CD4-positive, alpha-beta T cell treated with Interleukin-4 for 4 hours (primary cell): ENCODE measurements around the gene DNAJC24.
"Not testable (repeated sequence)": the region's sequence is repeated elsewhere in the genome, so short reads cannot be mapped to it uniquely, and the experiment has no call there.

ENCODE experiments used
- DNase-seq: peaks from one replicate; pipeline ENCODE4 v3.0.0-alpha.2; 2020

Gene DNAJC24

GRCh38 chr11:31369348-31370329 is at the start of gene DNAJC24, which contains the start of gene DCDC1:
Gene DNAJC24 (plus strand): TSS chr11:31369860. CDS start chr11:31370749, 889 bp downstream.
Gene DCDC1 (minus strand): TSS chr11:31369739. CDS start chr11:31328280, 41,459 bp downstream.
- peak; percentile 94 for DNase-seq

DNA sequence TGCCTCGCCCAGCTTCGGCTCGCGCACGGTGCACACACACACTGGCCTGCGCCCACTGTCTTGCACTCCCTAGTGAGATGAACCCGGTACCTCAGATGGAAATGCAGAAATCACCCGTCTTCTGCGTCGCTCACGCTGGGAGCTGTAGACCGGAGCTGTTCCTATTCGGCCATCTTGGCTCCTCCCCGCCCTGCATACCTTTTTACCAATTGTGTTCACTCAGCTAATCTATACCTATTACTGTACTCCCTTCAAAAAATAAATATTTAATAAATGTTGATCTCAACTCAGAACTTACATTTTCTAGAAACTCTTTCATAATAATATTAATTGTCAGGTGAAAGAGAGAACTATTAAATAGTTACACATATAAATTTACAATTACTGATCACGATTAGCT is 48.2 kb upstream of the DNAJC24 start:
- DNase-seq, result not testable (repeated sequence)

GRCh38 chr11:31323145-31323544 is 46.5 kb upstream of the DNAJC24 start:
- DNase-seq, result no peak

- no peak for DNase-seq
Observed at GRCh38 chr11:31325160-31325559, 44.5 kb upstream of the DNAJC24 start.

- no peak for DNase-seq
Observed at GRCh38 chr11:31326470-31327148, 43.1 kb upstream of the DNAJC24 start.

GRCh38 chr11:31327417-31327816 is 42.2 kb upstream of the DNAJC24 start:
- no peak for DNase-seq

GRCh38 chr11:31328697-31329096 is 41.0 kb upstream of the DNAJC24 start:
- no peak for DNase-seq

DNA sequence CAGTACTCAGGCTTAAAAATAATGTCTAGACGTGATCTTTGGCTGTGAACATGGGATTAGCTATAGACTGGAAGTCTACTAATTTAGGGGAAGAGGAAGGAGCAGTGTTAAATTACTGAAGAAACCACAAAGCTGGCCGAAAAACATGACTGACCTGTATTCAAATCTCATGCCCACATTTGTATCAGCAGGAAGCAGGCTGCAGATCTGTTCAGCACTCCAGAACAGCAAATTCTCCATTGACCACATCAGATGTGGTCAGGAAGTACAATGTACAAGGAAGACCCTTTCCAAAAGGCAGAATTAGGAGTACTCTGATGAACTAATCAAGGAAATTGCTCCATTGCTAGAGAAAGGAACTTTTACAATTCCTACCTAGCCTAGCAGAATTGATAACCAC is 31.9 kb upstream of the DNAJC24 start:
- no peak for DNase-seq

DNA sequence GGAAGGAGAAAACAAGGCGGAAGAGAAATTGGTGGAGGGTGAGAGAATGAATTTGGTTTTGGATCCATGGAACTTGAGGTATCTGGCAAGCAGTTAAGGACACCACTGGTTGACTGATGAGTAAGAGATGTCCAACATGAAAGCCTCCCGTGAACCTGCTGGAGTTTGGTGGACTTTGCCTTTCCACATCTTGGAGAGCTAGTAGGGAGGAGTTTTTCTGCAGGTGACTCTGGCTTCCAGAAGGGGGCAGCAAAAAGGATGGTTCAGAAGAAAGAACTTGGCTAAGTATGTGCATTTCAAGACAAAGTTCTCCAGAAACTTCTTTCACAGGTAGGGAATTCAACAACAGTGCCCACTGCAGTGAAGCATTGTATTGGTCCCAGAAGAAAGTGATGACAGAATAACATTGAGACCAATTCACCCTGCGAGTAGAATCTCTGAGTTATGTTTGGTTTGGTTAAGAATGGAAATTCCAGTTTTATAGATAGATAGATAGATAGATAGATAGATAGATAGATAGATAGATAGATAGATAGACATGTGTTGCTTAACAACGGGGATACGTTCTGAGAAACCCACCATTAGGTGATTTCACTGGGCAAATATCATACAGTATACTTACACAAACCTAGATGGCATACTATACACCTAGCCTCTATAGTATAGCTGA is 28.6 kb upstream of the DNAJC24 start:
- DNase-seq, result peak; percentile 15

- no peak for DNase-seq
Observed at GRCh38 chr11:31351168-31351567, 18.5 kb upstream of the DNAJC24 start.

GRCh38 chr11:31355131-31355530 is 14.5 kb upstream of the DNAJC24 start:
- DNase-seq, result no peak

DNA sequence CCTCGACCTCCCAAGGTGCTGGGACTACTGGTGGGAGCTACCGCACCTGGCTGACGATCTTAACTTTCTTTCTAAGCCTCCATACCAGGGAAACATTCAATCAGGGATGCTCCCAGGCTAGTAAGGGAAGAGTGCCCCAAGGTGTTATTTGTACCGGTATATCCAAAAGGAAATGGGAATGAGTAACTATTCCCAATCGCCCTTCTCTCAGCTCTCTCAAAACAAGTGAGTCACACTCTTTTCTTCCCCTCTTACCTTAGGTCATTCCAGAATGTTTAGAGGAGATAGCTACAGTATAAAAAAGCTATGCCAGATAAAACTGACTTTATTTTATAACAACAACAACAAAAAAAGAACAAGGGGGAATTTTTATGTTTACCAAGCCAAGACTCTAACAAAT is 13.8 kb upstream of the DNAJC24 start:
- DNase-seq, result no peak

GRCh38 chr11:31361743-31362142 is 7.9 kb upstream of the DNAJC24 start:
- DNase-seq, result no peak

DNA sequence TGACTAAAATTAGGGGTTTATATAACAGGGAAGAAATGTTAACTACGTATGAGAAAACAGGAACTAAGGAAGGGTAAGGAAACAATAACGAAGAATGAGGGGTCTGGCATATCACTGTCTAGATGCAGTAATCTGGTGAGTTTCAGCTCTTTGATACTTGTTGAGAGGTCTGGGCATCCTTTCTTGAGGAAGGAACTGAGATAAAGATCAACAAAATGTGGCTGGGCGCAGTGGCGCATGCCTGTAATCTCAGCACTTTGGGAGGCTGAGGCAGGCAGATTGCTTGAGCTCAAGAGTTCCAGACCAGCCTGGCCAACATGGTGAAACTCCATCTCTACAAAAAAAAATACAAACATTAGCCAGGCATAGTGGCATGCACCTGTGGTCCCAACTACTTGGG is 2.9 kb upstream of the DNAJC24 start:
- DNase-seq, result peak; percentile 34

DNA sequence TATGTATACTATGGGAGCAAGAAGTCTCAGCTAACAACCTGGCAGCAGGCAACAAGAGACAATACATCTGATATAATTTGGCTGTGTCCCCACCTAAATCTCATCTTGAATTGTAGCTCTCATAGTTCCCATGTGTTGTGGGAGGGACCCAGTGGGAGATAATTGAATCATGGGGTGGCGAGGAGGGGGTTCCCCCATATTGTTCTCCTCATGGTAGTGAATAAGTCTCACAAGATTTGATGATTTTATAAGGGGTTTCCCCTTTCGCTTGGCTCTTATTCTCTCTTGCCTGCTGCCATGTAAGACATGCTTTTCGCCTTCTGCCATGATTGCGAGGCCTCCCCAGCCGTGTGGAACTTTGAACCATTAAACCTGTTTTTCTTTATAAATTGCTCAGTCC is 6.2 kb downstream of the DNAJC24 start:
- DNase-seq, result no peak

DNA sequence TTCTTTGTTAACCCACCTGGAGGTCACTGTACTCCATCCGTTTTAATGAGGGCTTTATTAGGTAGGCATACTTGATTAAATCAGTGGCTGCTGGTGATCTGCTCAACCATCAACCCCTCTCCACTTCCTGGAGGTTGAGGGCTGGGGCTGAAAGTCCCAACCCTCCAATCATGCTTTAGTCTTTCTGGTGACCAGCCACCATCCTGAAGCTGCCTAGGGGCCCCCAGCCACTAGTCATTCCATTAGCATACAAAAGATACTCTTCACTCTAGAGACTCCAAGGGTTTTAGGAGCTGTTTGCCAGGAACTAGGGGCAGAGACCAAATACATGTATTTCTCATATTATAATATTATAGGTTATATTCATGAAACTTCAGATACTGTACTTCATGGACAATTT is 13.5 kb downstream of the DNAJC24 start:
- DNase-seq, result no peak

DNA sequence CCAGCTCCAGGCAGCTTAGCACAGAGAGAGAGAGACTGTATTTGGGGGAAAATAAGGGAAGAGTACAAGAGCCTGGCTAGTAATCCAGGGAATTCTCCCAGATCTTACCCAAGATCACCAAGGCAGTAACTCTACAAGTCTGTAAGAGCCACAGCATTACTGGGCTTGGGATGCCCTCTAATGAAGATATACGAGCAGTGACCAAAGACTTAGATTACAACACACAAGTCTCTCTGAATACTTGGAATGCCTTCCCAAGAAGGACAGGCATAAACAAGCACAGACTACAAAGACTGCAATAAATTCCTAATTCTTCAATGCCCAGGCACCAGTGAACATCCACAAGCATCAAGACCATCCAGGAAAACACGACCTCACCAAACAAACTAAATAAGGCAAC is 17.7 kb downstream of the DNAJC24 start:
- no peak for DNase-seq

DNA sequence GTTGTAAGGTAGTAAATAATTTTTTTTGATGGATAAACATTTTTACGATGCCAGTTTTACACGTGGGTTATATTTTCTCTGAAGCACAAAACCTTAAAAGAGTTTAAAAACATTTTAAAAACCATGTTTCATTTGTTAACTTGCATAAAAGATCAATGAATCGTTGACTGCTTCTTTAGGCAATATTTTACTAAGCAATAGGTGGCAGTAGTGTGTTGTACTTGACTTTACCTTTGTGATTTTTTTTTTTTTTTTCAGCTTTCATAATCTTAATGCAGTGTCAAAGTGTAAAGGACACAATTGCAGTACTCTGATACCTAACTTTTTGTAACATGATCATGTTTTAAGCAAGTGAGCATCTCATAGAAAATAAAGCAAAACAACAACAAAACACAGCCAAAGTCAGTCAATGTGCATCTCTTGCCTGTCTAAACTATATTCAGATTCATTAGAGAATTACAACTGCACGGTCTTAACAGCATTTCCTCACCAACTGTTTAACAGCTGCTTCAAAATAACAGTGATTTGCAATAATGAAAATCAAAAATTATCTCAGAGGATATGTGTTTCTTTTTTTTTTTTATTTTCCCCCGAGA is 27.7 kb downstream of the DNAJC24 start:
- DNase-seq, result peak; percentile 16

GRCh38 chr11:31404614-31405013 is 35.0 kb downstream of the DNAJC24 start:
- DNase-seq, result no peak

DNA sequence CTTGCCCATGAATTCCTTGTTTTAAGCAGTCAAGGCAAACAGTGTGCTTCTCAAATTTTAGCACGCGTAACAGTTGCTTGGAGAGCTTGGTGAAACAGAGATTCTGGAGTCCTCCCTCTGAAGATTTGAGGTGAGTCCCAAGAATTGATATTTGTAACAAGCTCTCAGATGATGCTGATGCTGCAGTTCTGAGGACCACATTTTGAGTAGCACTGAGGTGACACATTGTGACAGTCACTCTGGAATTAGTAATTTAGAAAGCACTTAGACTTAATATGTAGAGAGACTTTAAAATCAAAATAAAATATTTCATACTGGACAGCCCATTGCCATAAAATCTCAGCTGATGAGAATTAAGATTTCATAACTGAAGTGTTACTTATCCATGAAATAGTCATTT is 38.5 kb downstream of the DNAJC24 start:
- no peak for DNase-seq

GRCh38 chr11:31412946-31413345 is 43.3 kb downstream of the DNAJC24 start:
- DNase-seq, result no peak

DNA sequence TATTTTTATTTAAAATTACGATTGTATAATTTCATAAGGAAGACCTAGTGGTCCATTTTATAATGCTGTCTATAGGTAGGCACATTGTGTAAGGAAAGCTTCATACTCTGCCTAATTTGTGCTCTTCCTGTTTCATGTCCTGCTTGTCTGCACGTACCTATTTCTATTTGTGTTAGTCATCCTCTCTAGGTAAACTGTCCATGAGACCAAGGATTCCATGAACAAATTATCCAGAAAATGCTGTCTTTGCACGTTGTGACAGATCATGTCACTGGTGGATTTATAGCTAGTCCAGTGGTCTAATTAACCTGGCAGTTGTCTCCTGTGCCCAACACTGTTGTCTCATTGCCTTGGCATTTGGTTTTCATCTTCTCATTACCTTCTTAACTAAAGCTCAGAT is 44.7 kb downstream of the DNAJC24 start:
- no peak for DNase-seq

GRCh38 chr11:31415435-31415834 is 45.8 kb downstream of the DNAJC24 start:
- no peak for DNase-seq
